A549 (cell line): ENCODE measurements around the gene RCAN2. TPM values are rescaled to one million over a fixed set of nuclear protein-coding genes. Genes with fewer than 3 reads are reported as not detected.

Experiments used
- ATAC-seq, 2 experiments: fragments of 200-7000 bp in 1 of 2; fragments of >200 bp in 1 of 2; cut with Nextera tagmentation in 1 of 2; cut with Tn5 transposase in 1 of 2; 3 replicates each; pipeline versions ENCODE4 v1.8.0 to v1.9.1; 2018 to 2020; ENCODE audit warnings: mild to moderate bottlenecking in 1 of 2, moderate library complexity in 1 of 2
- CTCF ChIA-PET: fragments of 300-600 bp; sonication (Branson Sonifier 250); formaldehyde crosslinking; extraction: SDS; loops from one replicate; lab custom pipeline; 2021; ENCODE audit warnings: antibody characterized with exemption, inconsistent platforms; lab: Yijun Ruan, JAX
- POLR2A ChIA-PET: fragments of 350-600 bp; formaldehyde crosslinking; extraction: SDS; loops from one replicate; lab custom pipeline; 2021; ENCODE audit warnings: antibody characterized with exemption, inconsistent platforms; lab: Yijun Ruan, JAX
- DNase-seq, 2 experiments: peaks; one replicate each; pipeline versions ENCODE4 v3.0.0 to v3.0.0-alpha.2; 2011 to 2016; ENCODE audit warnings: low read depth in 1 of 2, low spot score in 1 of 2
- FAIRE-seq: peaks from 2 replicates; lab custom pipeline; 2011; peaks lifted over from hg19 to GRCh38; lab: Jason Lieb, UNC
- H3K27ac ChIP-seq, 2 experiments: fragments of >200 bp; sonication (Bioruptor Twin); formaldehyde crosslinking; 3 replicates each; pipeline ENCODE4 v1.5.1; 2016 to 2017
- H3K4me1 ChIP-seq: fragments of >200 bp; sonication (Bioruptor Twin); formaldehyde crosslinking; 3 replicates; pipeline ENCODE4 v1.6.1; 2016
- H3K4me2 ChIP-seq: fragments of >200 bp; sonication (Bioruptor Twin); formaldehyde crosslinking; 3 replicates; pipeline ENCODE4 v1.6.1; 2016
- H3K4me3 ChIP-seq: fragments of >200 bp; sonication (Bioruptor Twin); formaldehyde crosslinking; 3 replicates; pipeline ENCODE4 v1.5.1; 2016
- H3K9me3 ChIP-seq: fragments of >200 bp; sonication (Bioruptor Twin); formaldehyde crosslinking; 3 replicates; pipeline ENCODE4 v1.6.1; 2016
- ATOH8 ChIP-seq: fragments of 250-450 bp; sonication (Bioruptor Pico); IDR thresholded peaks from 2 replicates; pipeline ENCODE4 v1.5.0; 2020; ENCODE audit warnings: low read depth, mild to moderate bottlenecking, moderate library complexity
- CEBPB ChIP-seq, 2 experiments: fragments of >200 bp in 1 of 2; sonication (Bioruptor Twin) in 1 of 2; formaldehyde crosslinking in 1 of 2; IDR thresholded peaks; 2 replicates each; pipeline ENCODE4 v1.6.1; 2012 to 2016
- CHD2 ChIP-seq: fragments of 150-350 bp; IDR thresholded peaks from 2 replicates; pipeline ENCODE4 v1.6.1; 2014; ENCODE audit warnings: low read length; ENCODE audit not compliant: partially characterized antibody
- EHMT2 ChIP-seq: fragments of 200-600 bp; sonication (generic); IDR thresholded peaks from 2 replicates; pipeline ENCODE4 v1.6.1; 2016; ENCODE audit warnings: antibody characterized with exemption, low read depth, mild to moderate bottlenecking, moderate library complexity
- ESRRA ChIP-seq: fragments of 150-350 bp; IDR thresholded peaks from 2 replicates; pipeline ENCODE4 v1.6.1; 2014; ENCODE audit warnings: mild to moderate bottlenecking, low read length, borderline replicate concordance
- HEYL ChIP-seq: fragments of 250-450 bp; sonication (Bioruptor Pico); IDR thresholded peaks from 2 replicates; pipeline ENCODE4 v1.8.0; 2021; ENCODE audit warnings: mild to moderate bottlenecking, moderate library complexity
- HOXA7 ChIP-seq: fragments of 250-450 bp; sonication (Bioruptor Pico); IDR thresholded peaks from 2 replicates; pipeline ENCODE4 v1.5.0; 2020; ENCODE audit warnings: mild to moderate bottlenecking, moderate library complexity
- JUNB ChIP-seq: fragments of >200 bp; sonication (Bioruptor Twin); formaldehyde crosslinking; IDR thresholded peaks from 2 replicates; pipeline ENCODE4 v1.6.1; 2016
- MAZ ChIP-seq: fragments of 150-350 bp; IDR thresholded peaks from 2 replicates; pipeline ENCODE4 v1.6.1; 2014; ENCODE audit warnings: antibody characterized with exemption, low read depth, low read length, borderline replicate concordance
- NFE2L2 ChIP-seq: fragments of 150-350 bp; conservative IDR thresholded peaks from 2 replicates; pipeline ENCODE4 v1.6.1; 2014; ENCODE audit warnings: low read length
- PHF8 ChIP-seq: fragments of 200-600 bp; sonication (generic); IDR thresholded peaks from 2 replicates; pipeline ENCODE4 v1.6.1; 2016; ENCODE audit warnings: low read depth, mild to moderate bottlenecking, antibody characterized with exemption, moderate library complexity, borderline replicate concordance
- POLR2A ChIP-seq: IDR thresholded peaks from 2 replicates; pipeline ENCODE4 v1.6.1; 2012; ENCODE audit warnings: mild to moderate bottlenecking, low read length
- RARB ChIP-seq: fragments of 250-450 bp; sonication (Bioruptor Pico); IDR thresholded peaks from 2 replicates; pipeline ENCODE4 v1.8.0; 2021; ENCODE audit warnings: mild to moderate bottlenecking, moderate library complexity
- SREBF2 ChIP-seq: fragments of 450-650 bp; IDR thresholded peaks from 2 replicates; pipeline ENCODE4 v1.6.1; 2014; ENCODE audit warnings: mild to moderate bottlenecking, moderate library complexity
- ZFP36 ChIP-seq: fragments of 450-650 bp; IDR thresholded peaks from 2 replicates; pipeline ENCODE4 v1.6.1; 2014; ENCODE audit warnings: borderline replicate concordance; ENCODE audit not compliant: partially characterized antibody
- ZNF302 ChIP-seq: fragments of 250-450 bp; sonication (Bioruptor Pico); IDR thresholded peaks from 2 replicates; pipeline ENCODE4 v1.9.0; 2021; ENCODE audit warnings: inconsistent platforms, mild to moderate bottlenecking, moderate library complexity
- WGBS: methylation state at CpG from one replicate; pipeline ENCODE4 v1.1.6; 2017; ENCODE audit errors: missing lambda C conversion rate; 5-methylcytosine and 5-hydroxymethylcytosine counted together
- polyA plus RNA-seq, 4 experiments: library from polyadenylated mRNA; depleted of rRNA in 3 of 4; stranded (reverse); fragments of >200 nt; fragmentation: RNase III in 1 of 4; extraction: RNeasy Plus Mini Kit Qiagen cat#74134 plus additional on column Dnase treatment in 1 of 4; gene quantifications; 2 replicates in 3 of 4; 3 replicates in 1 of 4; pipeline ENCODE4 v1.2.3, GENCODE V29; 2011 to 2017
- TF ChIP-seq, protein P1 (sequence below): fragments of 200-600 bp; sonication (generic); IDR thresholded peaks from 2 replicates; pipeline ENCODE4 v1.6.1; 2016; ENCODE audit warnings: antibody characterized with exemption, mild to moderate bottlenecking, moderate library complexity
- TF ChIP-seq, protein P2 (sequence below): fragments of 150-350 bp; IDR thresholded peaks from 2 replicates; pipeline ENCODE4 v1.6.1; 2014; ENCODE audit warnings: low read depth, mild to moderate bottlenecking, low read length
- TF ChIP-seq, protein P3 (sequence below): IDR thresholded peaks from 2 replicates; pipeline ENCODE4 v1.6.1; 2012

Gene RCAN2
- polyA plus RNA-seq, 2 of the 4 experiments (the other 2 are of a cell fraction), result not detected

- DNase-seq, result no peak
- WGBS, result 49% methylated on average over 2 of the region's 2 CpGs
- no peak for FAIRE-seq
Measured at GRCh38 chr6:46352541-46353268, 138.5 kb downstream of the RCAN2 start.

GRCh38 chr6:46350714-46351113, 140.5 kb downstream of the RCAN2 start:
- Histone ChIP-seq H3K27ac (no peak overlapping the region), H3K4me3 (no peak overlapping the region), H3K9me3 (no peaks in the 10 kb centered on the region), H3K4me1 (no peaks in the 10 kb centered on the region), H3K4me2 (no peak overlapping the region)
- TF ChIP-seq, protein P1, sequence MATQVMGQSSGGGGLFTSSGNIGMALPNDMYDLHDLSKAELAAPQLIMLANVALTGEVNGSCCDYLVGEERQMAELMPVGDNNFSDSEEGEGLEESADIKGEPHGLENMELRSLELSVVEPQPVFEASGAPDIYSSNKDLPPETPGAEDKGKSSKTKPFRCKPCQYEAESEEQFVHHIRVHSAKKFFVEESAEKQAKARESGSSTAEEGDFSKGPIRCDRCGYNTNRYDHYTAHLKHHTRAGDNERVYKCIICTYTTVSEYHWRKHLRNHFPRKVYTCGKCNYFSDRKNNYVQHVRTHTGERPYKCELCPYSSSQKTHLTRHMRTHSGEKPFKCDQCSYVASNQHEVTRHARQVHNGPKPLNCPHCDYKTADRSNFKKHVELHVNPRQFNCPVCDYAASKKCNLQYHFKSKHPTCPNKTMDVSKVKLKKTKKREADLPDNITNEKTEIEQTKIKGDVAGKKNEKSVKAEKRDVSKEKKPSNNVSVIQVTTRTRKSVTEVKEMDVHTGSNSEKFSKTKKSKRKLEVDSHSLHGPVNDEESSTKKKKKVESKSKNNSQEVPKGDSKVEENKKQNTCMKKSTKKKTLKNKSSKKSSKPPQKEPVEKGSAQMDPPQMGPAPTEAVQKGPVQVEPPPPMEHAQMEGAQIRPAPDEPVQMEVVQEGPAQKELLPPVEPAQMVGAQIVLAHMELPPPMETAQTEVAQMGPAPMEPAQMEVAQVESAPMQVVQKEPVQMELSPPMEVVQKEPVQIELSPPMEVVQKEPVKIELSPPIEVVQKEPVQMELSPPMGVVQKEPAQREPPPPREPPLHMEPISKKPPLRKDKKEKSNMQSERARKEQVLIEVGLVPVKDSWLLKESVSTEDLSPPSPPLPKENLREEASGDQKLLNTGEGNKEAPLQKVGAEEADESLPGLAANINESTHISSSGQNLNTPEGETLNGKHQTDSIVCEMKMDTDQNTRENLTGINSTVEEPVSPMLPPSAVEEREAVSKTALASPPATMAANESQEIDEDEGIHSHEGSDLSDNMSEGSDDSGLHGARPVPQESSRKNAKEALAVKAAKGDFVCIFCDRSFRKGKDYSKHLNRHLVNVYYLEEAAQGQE, result no peak
- no peak for TF ChIP-seq PHF8
- POLR2A ChIA-PET, result no interaction called here
- 13% methylated on average over 1 of the region's 1 CpG for WGBS
- ATAC-seq (no peak), DNase-seq (no peak), FAIRE-seq (no peak)
- CTCF ChIA-PET, result no interaction called here

More at GRCh38 chr6:46352541-46353268, 138.5 kb downstream of the RCAN2 start:
- Histone ChIP-seq H3K27ac (no peak overlapping the region), H3K4me1 (no peaks in the 10 kb centered on the region), H3K4me2 (no peak overlapping the region), H3K9me3 (no peaks in the 10 kb centered on the region), H3K4me3 (no peak overlapping the region)
- CTCF ChIA-PET, result no interaction called here
- ATAC-seq, result no peak
- POLR2A ChIA-PET, result no interaction called here
- no peak for TF ChIP-seq ESRRA
- TF ChIP-seq HOXA7 (CRISPR knock-in tag), result no peak
- TF ChIP-seq, protein P2, sequence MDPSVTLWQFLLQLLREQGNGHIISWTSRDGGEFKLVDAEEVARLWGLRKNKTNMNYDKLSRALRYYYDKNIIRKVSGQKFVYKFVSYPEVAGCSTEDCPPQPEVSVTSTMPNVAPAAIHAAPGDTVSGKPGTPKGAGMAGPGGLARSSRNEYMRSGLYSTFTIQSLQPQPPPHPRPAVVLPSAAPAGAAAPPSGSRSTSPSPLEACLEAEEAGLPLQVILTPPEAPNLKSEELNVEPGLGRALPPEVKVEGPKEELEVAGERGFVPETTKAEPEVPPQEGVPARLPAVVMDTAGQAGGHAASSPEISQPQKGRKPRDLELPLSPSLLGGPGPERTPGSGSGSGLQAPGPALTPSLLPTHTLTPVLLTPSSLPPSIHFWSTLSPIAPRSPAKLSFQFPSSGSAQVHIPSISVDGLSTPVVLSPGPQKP, result no peak
- no peak for TF ChIP-seq JUNB
- no peak for TF ChIP-seq ATOH8 (CRISPR knock-in tag)
- TF ChIP-seq CEBPB (IDR thresholded peaks at IDR 0.05), result no peak
- no peak for TF ChIP-seq HEYL (CRISPR knock-in tag)
- TF ChIP-seq SREBF2, result no peak
- TF ChIP-seq CHD2, result no peak
- no peak for TF ChIP-seq ZFP36
- TF ChIP-seq POLR2A, result no peak
- no peak for TF ChIP-seq MAZ
- no peak for TF ChIP-seq ZNF302
- TF ChIP-seq NFE2L2, result no peak

GRCh38 chr6:46347669-46348068, 143.6 kb downstream of the RCAN2 start:
- ATAC-seq, result no peak
- no peak for DNase-seq
- WGBS, result 41% methylated on average over 3 of the region's 3 CpGs
- H3K4me3 ChIP-seq, result no peak overlapping the region
- POLR2A ChIA-PET, result no interaction called here
- no peak for FAIRE-seq
- TF ChIP-seq RARB (CRISPR knock-in tag) (no peak), EHMT2 (no peak), JUNB (no peak), HOXA7 (CRISPR knock-in tag) (no peak)
- TF ChIP-seq, protein P3, sequence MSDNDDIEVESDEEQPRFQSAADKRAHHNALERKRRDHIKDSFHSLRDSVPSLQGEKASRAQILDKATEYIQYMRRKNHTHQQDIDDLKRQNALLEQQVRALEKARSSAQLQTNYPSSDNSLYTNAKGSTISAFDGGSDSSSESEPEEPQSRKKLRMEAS, result no peak
- TF ChIP-seq, all 56 proteins: peak for 0
- Histone ChIP-seq H3K4me2 (no peak overlapping the region), H3K4me1 (no peaks in the 10 kb centered on the region), H3K27ac (no peak overlapping the region), H3K9me3 (no peaks in the 10 kb centered on the region)
- CTCF ChIA-PET, result no interaction called here
